ENCODE measurements around the gene MAD2L1BP. TPM values are rescaled to one million over a fixed set of nuclear protein-coding genes. Genes with fewer than 3 reads are reported as not detected.
"Not testable (repeated sequence)": the region's sequence is repeated elsewhere in the genome, so short reads cannot be mapped to it uniquely, and the experiment has no call there.

Gene MAD2L1BP, protein sequence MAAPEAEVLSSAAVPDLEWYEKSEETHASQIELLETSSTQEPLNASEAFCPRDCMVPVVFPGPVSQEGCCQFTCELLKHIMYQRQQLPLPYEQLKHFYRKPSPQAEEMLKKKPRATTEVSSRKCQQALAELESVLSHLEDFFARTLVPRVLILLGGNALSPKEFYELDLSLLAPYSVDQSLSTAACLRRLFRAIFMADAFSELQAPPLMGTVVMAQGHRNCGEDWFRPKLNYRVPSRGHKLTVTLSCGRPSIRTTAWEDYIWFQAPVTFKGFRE
- 28.0 and 34.4 TPM in 2 replicates for total RNA-seq (2014; rRNA removed; shearing (Covaris generic))

DNA sequence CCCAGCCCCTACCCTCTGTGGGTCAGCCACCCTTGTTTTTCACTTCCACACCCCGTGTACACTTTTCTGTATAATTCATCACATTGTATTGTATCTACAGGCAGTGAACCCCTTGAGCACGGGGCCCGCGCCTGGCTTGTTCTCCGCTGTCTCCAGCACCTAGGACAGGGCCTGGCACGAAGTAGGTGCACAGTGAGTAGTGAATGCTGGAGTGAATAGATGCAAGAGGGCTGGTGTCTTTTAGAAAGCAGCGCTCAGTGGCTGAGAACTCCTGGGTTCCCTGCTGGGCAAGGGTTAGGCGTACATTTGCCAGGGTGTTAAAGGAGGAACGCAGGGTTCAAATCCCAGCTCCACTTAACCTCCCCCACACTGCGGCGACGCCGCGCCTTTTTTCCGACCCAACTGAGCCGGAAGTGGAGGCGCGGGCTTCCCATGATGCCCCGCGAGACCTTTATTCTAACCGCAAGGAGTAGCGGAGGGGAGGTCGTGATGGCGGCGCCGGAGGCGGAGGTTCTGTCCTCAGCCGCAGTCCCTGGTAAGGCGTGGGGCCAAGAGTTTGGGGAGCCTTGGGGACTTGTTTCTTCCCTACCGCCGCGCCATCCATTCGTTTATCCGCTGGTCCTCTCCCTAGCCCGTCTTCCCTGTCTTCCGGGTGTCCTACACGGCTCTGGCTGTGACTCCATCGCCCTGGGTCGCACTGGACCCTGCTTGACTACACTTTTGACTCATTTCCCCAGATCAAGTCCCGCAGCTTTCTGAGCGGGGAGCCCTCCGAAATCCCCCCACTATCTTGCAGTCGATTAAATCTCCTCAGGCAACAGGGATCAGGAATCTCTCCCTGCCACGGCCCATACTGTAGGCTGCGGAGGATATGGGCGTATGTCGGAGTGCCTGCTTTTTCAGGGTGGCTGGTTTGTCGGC is at the start of gene MAD2L1BP:
Gene MAD2L1BP (plus strand): TSS at position 454 of the 921 bp plus-strand sequence. CDS start 36 bp downstream, at position 490.
- Histone ChIP-seq H3K9me3 (replicated peaks) (no peaks in the 10 kb centered on the region), H3K27ac (peak within 1 kb of the TSS; percentile 52)
- peak; percentile 84 to 85 for DNase-seq

DNA sequence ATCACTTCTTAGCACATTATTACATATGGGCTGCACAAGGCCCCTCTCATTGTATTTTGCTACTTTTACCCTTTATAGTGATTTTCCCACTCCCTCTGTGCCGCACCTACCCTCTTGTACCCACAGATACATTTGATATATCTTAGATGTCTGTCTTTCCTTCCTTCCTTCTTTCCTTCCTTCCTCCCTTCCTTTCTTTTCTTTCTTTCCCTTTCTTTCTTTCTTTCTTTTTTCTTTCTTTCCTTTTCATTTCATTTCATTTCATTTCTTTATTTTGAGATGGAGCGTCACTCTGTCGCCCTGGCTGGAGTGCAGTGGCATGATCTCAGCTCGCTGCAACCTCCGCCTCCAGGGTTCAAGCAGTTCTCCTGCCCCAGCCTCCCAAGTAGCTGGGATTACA is 47.4 kb upstream of the MAD2L1BP start:
- Histone ChIP-seq H3K36me3 (peaks cover 26% of the 10 kb centered on the region), H3K4me1 (no peaks in the 10 kb centered on the region), H3K27ac (no peak overlapping the region), H3K27me3 (no peaks in the 10 kb centered on the region), H3K9me3 (replicated peaks) (no peaks in the 10 kb centered on the region), H3K4me3 (no peak overlapping the region)
- no peak for DNase-seq

More for the DNA sequence above, at the start of gene MAD2L1BP:
- Histone ChIP-seq H3K27me3 (no peaks in the 10 kb centered on the region), H3K4me3 (peak within 1 kb of the TSS; percentile 82), H3K36me3 (peaks cover 26% of the 10 kb centered on the region), H3K4me1 (0 out of 2 replicates have a peak, but pooled peaks cover 3% of the 10 kb centered on the region)

DNA sequence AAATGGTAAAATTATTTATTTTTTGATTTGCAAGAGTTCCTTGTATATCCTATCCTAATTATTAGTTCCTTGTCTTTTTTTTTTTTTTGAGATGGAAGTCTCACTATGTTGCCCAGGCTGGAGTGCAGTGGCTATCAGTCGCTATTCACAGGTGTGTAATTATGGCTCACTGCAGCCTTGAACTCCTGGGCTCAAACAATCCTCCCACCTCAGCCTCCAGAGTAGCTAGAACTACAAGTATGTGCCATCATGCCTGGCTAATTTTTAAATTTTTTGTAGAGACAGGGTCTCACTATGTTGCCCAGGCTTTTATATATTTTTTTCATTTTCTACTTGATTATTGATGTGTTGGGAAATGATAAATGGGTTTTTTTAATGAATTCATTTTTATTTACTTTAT is 46.1 kb upstream of the MAD2L1BP start:
- peaks cover 23% of the 10 kb centered on the region for H3K36me3 ChIP-seq
- not testable (repeated sequence) for H3K27ac ChIP-seq; H3K4me3 ChIP-seq; H3K9me3 ChIP-seq (replicated peaks); H3K27me3 ChIP-seq; H3K4me1 ChIP-seq; DNase-seq

DNA sequence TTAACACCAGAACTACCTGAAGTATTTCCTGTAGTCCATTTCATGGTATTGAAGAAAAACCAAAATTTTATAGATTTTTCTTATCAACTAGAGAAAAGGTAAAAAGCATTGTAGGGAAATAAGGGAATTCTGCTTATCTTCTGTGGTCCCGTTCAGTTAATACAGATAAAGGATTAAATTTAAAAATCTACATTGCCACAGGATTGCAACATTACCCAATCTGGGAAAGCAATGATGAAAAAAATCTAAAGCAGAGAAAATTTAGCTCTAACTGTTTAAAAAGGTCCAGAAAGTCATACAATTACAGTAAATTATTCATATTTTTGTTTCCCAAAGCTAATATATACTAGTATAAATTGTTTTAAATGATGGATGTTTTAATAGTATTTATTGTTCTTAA is 41.7 kb upstream of the MAD2L1BP start:
- Histone ChIP-seq H3K36me3 (peaks cover 21% of the 10 kb centered on the region), H3K27me3 (no peaks in the 10 kb centered on the region)

DNA sequence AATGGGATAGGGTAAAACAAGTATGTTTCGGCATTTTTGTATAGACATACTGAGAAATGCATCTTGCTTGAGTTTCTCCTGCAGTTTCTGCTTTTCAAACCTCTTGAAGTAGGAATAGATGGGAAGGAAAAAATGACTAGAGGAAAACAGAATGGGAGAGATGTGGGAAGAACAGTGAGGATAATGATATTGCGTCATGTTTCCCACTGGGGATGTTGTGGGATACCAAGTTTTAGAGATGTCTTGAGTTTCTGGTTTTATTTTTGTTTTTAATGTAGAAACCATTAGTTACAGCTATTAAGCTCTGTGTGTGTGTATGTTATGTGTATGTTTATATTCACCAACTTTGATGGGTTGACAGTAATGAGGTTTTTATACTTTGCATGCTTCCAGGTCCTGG is 35.0 kb upstream of the MAD2L1BP start:
- H3K36me3 ChIP-seq = peaks cover 24% of the 10 kb centered on the region
- DNase-seq = no peak
- H3K4me1 ChIP-seq = no peaks in the 10 kb centered on the region
- no peak overlapping the region for H3K27ac ChIP-seq
- H3K9me3 ChIP-seq (replicated peaks) = no peaks in the 10 kb centered on the region
- H3K27me3 ChIP-seq = no peaks in the 10 kb centered on the region
- no peak overlapping the region for H3K4me3 ChIP-seq

More for the DNA sequence above, 41.7 kb upstream of the MAD2L1BP start:
- no peaks in the 10 kb centered on the region for H3K9me3 ChIP-seq (replicated peaks)
- no peak overlapping the region for H3K4me3 ChIP-seq
- H3K27ac ChIP-seq = no peak overlapping the region
- no peaks in the 10 kb centered on the region for H3K4me1 ChIP-seq
- DNase-seq = no peak

DNA sequence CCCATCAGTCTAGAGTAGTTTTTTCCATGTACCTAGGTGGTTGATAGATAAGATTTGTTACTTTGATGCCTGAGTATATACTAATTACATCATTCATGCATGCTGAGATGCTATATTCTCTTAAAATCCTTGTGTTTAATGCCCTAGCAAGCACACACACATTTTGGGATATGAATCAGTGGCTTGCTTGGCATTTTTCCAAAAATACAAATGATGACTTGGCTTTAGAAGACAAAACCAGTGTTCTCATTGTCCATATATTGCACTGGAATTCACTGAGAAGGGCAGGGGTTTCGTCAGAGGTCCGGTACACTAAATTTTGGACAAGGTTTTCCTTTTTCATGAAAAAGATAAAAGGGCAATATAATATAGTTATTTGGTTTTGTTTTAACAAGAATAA is 31.5 kb upstream of the MAD2L1BP start:
- H3K36me3 ChIP-seq = peaks cover 23% of the 10 kb centered on the region
- H3K27ac ChIP-seq = no peak overlapping the region
- H3K9me3 ChIP-seq (replicated peaks) = no peaks in the 10 kb centered on the region
- DNase-seq = no peak
- H3K4me1 ChIP-seq = no peaks in the 10 kb centered on the region
- no peak overlapping the region for H3K4me3 ChIP-seq
- no peaks in the 10 kb centered on the region for H3K27me3 ChIP-seq

DNA sequence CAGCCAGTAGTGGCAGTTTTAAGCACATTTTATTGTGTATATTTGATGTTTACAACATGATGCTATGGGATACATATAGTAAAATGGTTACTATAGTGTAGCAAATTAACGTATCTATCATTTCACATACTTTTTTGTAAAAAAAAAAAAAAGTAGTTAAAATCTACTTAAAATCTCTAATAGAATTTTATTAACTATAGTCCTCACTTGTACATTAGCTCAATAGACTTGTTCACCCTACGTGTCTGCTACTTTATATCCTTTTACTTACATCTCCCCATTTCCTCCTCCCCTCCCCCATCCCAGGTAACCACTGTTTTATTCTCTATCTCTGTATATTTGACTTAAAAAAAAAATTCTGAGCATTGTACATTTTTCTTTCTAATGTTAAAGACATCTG is 29.6 kb upstream of the MAD2L1BP start:
- Histone ChIP-seq H3K36me3 (peaks cover 25% of the 10 kb centered on the region), H3K27me3 (no peaks in the 10 kb centered on the region), H3K4me1 (no peaks in the 10 kb centered on the region), H3K9me3 (replicated peaks) (no peaks in the 10 kb centered on the region), H3K27ac (no peak overlapping the region), H3K4me3 (no peak overlapping the region)
- DNase-seq = no peak

DNA sequence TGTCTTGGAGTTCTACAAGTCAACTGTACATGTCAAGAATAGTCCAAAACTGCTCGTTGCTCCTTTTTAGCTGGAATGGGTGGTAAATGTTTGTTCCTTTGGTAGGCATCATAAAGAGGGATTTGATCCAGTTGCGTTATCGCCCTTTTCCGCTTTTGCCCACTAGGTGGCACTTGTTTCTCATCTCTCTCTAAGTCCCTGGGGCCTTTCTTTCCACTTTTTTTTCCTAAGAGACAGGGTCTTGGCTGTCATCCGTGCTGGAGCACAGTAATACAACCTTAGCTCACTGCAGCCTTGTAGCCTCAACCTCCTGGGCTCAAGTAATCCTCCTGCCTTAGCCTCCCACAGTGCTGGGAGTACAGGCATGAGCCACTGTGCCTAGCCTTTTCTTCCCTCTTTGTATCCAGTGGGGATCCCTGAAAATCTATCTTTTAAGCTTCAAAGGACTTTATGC is 27.3 kb upstream of the MAD2L1BP start:
- H3K9me3 ChIP-seq (replicated peaks) = no peaks in the 10 kb centered on the region
- no peak overlapping the region for H3K27ac ChIP-seq
- no peaks in the 10 kb centered on the region for H3K4me1 ChIP-seq
- H3K36me3 ChIP-seq = peaks cover 28% of the 10 kb centered on the region
- H3K27me3 ChIP-seq = no peaks in the 10 kb centered on the region
- peak; percentile 70 to 89 for DNase-seq
- H3K4me3 ChIP-seq = no peak overlapping the region

DNA sequence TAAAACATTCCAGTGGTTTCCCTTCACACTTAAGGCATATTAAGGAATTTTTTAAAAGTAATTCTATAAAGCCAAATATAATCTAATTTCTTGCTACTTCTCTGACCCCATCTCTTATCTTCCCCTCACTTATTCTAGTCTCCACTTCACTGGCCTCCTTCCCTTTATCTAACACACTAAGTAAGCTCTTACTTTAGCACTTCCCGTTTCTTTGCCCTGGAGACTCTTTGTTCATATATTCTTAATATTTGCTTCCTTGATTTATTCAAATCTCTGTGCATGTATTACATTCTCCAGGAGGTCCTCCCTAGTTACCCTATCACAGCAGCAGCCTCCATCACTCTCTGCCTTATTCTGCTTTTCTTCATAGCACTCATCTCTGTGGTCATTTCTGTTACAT is 26.8 kb upstream of the MAD2L1BP start:
- no peak for DNase-seq
- no peaks in the 10 kb centered on the region for H3K27me3 ChIP-seq
- no peaks in the 10 kb centered on the region for H3K4me1 ChIP-seq
- H3K36me3 ChIP-seq = peaks cover 31% of the 10 kb centered on the region
- H3K4me3 ChIP-seq = no peak overlapping the region
- H3K27ac ChIP-seq = no peak overlapping the region
- no peaks in the 10 kb centered on the region for H3K9me3 ChIP-seq (replicated peaks)

DNA sequence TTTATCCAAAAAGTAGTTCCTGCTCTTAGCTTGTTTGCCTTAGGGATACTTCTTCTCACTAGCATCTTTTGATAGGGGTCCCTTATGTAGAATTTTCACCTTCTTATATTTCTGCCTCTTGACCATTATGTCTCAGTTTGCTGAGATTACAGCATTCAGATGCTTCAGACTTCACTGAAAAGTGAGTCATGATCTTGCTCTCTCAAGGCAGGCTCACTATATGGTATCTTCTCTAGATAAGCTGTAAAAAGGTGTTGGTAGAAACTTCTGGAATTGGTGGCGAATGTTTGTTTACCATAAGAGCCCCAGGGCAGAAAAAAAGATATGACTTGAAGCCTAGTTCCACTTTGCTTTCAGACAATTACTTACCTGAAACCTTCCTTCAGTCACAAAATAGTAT is 26.2 kb upstream of the MAD2L1BP start:
- no peak for DNase-seq
- peaks cover 33% of the 10 kb centered on the region for H3K36me3 ChIP-seq
- H3K4me3 ChIP-seq = no peak overlapping the region
- H3K27me3 ChIP-seq = no peaks in the 10 kb centered on the region
- no peaks in the 10 kb centered on the region for H3K4me1 ChIP-seq
- H3K27ac ChIP-seq = no peak overlapping the region
- no peaks in the 10 kb centered on the region for H3K9me3 ChIP-seq (replicated peaks)

DNA sequence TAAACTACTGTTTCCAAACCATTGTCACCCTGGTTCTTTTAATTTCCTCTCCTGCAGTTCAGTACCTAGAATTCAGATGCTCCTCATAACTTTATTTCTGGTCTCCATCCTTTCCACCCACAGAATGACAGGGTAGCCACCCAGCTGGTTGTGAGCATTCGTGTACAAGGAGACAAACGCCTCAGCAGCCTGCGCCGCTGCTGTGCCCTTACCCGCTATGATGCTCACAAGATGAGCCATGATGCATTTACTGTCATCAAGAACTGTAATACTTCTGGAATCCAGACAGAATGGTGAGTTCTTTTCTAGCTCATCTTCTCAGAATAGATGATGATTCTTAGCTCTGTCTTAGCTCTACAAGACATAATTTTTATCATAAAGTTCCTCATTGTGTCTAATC is 25.2 kb upstream of the MAD2L1BP start:
- H3K27ac ChIP-seq = no peak overlapping the region
- H3K36me3 ChIP-seq = peaks cover 36% of the 10 kb centered on the region
- no peaks in the 10 kb centered on the region for H3K9me3 ChIP-seq (replicated peaks)
- no peaks in the 10 kb centered on the region for H3K4me1 ChIP-seq
- DNase-seq = no peak
- no peak overlapping the region for H3K4me3 ChIP-seq
- no peaks in the 10 kb centered on the region for H3K27me3 ChIP-seq

DNA sequence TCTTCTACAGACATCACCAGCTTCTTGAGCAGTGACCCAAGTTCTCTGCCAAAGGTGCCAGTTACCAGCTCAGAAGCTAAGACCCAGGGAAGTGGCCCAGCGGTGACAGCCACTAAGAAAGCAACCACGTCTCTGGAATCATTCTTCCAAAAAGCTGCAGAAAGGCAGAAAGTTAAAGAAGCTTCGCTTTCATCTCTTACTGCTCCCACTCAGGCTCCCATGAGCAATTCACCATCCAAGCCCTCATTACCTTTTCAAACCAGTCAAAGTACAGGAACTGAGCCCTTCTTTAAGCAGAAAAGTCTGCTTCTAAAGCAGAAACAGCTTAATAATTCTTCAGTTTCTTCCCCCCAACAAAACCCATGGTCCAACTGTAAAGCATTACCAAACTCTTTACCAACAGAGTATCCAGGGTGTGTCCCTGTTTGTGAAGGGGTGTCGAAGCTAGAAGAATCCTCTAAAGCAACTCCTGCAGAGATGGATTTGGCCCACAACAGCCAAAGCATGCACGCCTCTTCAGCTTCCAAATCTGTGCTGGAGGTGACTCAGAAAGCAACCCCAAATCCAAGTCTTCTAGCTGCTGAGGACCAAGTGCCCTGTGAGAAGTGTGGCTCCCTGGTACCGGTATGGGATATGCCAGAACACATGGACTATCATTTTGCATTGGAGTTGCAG is 21.8 kb upstream of the MAD2L1BP start:
- DNase-seq = no peak
- peaks cover 37% of the 10 kb centered on the region for H3K36me3 ChIP-seq
- H3K4me1 ChIP-seq = no peaks in the 10 kb centered on the region
- no peaks in the 10 kb centered on the region for H3K27me3 ChIP-seq
- no peak overlapping the region for H3K27ac ChIP-seq
- H3K9me3 ChIP-seq (replicated peaks) = no peaks in the 10 kb centered on the region
- no peak overlapping the region for H3K4me3 ChIP-seq

DNA sequence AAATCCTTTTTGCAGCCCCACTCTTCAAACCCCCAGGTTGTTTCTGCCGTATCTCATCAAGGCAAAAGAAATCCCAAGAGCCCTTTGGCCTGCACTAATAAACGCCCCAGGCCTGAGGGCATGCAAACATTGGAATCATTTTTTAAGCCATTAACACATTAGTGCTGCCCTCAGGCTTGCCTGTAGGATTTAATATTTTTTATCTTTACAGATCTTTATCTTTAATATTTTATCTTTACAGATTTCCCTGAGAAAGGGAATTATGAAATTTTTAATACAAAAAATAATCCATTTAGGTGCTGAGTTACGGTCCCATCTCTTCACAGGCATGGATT is 21.3 kb upstream of the MAD2L1BP start:
- Histone ChIP-seq H3K9me3 (replicated peaks) (no peaks in the 10 kb centered on the region), H3K4me3 (no peak overlapping the region), H3K4me1 (no peaks in the 10 kb centered on the region), H3K27me3 (no peaks in the 10 kb centered on the region), H3K36me3 (peaks cover 38% of the 10 kb centered on the region), H3K27ac (no peak overlapping the region)
- no peak for DNase-seq

DNA sequence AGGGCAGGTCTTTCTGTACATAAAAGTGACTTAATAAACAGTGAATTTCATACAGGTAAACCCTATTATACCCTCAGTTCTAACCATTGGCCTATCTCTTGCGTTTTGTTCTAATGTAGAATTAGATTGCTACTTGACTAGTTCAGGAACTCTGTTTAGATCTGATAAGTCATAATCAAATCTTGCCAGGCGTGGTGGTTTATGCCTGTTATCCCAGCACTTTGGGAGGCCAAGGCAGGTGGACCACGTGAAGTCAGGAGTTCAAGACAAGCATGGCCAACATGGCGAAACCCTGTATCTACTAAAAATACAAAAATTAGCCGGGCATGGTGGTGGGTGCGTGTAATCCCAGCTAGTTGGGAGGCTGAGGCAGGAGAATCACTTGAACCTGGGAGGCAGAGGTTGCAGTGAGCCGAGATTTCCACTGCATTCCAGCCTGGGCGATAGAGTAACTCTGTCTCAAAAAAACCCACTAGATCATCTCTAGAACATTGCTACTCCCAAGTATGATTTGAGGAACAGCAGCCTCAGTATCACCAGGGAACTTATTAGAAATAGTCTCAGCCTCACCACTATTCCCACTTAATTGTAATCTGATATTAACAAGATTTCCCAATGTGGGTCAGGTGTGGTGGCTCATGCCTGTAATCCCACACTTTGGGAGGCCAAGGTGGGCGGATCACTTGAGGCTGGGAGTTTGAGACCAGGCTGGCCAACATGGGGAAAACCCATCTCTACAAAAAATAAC is 18.7 kb upstream of the MAD2L1BP start:
- Histone ChIP-seq H3K27me3 (no peaks in the 10 kb centered on the region), H3K36me3 (peaks cover 44% of the 10 kb centered on the region), H3K4me3 (no peak overlapping the region), H3K27ac (no peak overlapping the region), H3K4me1 (no peaks in the 10 kb centered on the region), H3K9me3 (replicated peaks) (no peaks in the 10 kb centered on the region)
- DNase-seq = no peak
